IMR-90 (cell line): ENCODE measurements around the gene CEBPZ. TPM values are rescaled to one million over a fixed set of nuclear protein-coding genes. Genes with fewer than 3 reads are reported as not detected.
A peak's percentile ranks its signal among the peaks of the same experiment; 100 is the strongest.

Source experiments
- ATAC-seq: fragments of 200-7000 bp; cut with Tn5 transposase; 2 replicates; pipeline ENCODE4 v1.9.1; 2020; ENCODE audit warnings: low read depth, mild to moderate bottlenecking, moderate library complexity
- BruUV-seq: library from RNA; stranded (reverse); fragments of 400-500 nt; replicated peaks from 2 replicates; lab custom pipeline; 2021; lab: Mats Ljungman, UMichigan
- CTCF ChIA-PET: fragments of 300-600 bp; formaldehyde crosslinking; extraction: SDS; loops from one replicate; lab custom pipeline; 2021; ENCODE audit warnings: antibody characterized with exemption; lab: Yijun Ruan, JAX
- POLR2A ChIA-PET: fragments of 300-600 bp; sonication (Branson Sonifier 250); formaldehyde crosslinking; loops from one replicate; lab custom pipeline; 2022; ENCODE audit warnings: antibody characterized with exemption; ENCODE audit not compliant: unreplicated experiment; lab: Charles Lee
- DNase-seq: peaks from one replicate; pipeline ENCODE4 v3.0.0; 2013
- H2AFZ ChIP-seq: replicated peaks from 2 replicates; pipeline ENCODE3; 2013; ENCODE audit warnings: low read length, mild to moderate bottlenecking; ENCODE audit not compliant: poor library complexity
- H2AK5ac ChIP-seq: 2 replicates; pipeline ENCODE4 v1.6.1; 2013; ENCODE audit warnings: low read depth, low read length, inconsistent platforms
- H2AK9ac ChIP-seq: replicated peaks from 2 replicates; pipeline ENCODE3; 2013; ENCODE audit warnings: mild to moderate bottlenecking, low read depth, low read length, moderate library complexity; ENCODE audit not compliant: poor library complexity
- H2BK120ac ChIP-seq: 2 replicates; pipeline ENCODE4 v1.6.1; 2013; ENCODE audit warnings: low read depth, low read length, inconsistent platforms
- H2BK15ac ChIP-seq: 3 replicates; pipeline ENCODE4 v1.6.1; 2013; ENCODE audit warnings: low read depth, low read length, inconsistent platforms
- H2BK20ac ChIP-seq: 2 replicates; pipeline ENCODE4 v1.6.1; 2013; ENCODE audit warnings: low read depth, mild to moderate bottlenecking, inconsistent platforms, low read length, moderate library complexity
- H2BK5ac ChIP-seq: 2 replicates; pipeline ENCODE4 v1.6.1; 2013; ENCODE audit warnings: mild to moderate bottlenecking, low read depth, low read length, inconsistent platforms; ENCODE audit not compliant: poor library complexity, severe bottlenecking
- H3K14ac ChIP-seq: replicated peaks from 2 replicates; pipeline ENCODE4 v1.6.1; 2013; ENCODE audit warnings: low read depth, low read length, inconsistent platforms
- H3K18ac ChIP-seq: 2 replicates; pipeline ENCODE4 v1.6.1; 2013; ENCODE audit warnings: low read depth, low read length, control low read depth
- H3K23ac ChIP-seq: 2 replicates; pipeline ENCODE4 v1.6.1; 2013; ENCODE audit warnings: low read depth, low read length, inconsistent platforms
- H3K27ac ChIP-seq: 2 replicates; pipeline ENCODE4 v1.5.1; 2013; ENCODE audit warnings: mild to moderate bottlenecking, control low read depth, low read length; ENCODE audit not compliant: insufficient read depth
- H3K27me3 ChIP-seq: 2 replicates; pipeline ENCODE4 v1.6.1; 2013; ENCODE audit warnings: low read length; ENCODE audit not compliant: control insufficient read depth, insufficient read depth
- H3K36me3 ChIP-seq: 2 replicates; pipeline ENCODE4 v1.6.1; 2013; ENCODE audit warnings: low read length, mixed read lengths; ENCODE audit not compliant: control insufficient read depth, insufficient read depth
- H3K4ac ChIP-seq: 2 replicates; pipeline ENCODE4 v1.6.1; 2013; ENCODE audit warnings: low read depth, low read length, inconsistent platforms
- H3K4me1 ChIP-seq: 2 replicates; pipeline ENCODE4 v1.6.1; 2013; ENCODE audit warnings: low read length, mixed read lengths; ENCODE audit not compliant: control insufficient read depth, insufficient read depth
- H3K4me2 ChIP-seq: 2 replicates; pipeline ENCODE4 v1.6.1; 2013; ENCODE audit warnings: low read depth, mild to moderate bottlenecking, control low read depth, low read length, moderate library complexity
- H3K4me3 ChIP-seq: 2 replicates; pipeline ENCODE4 v1.5.1; 2013; ENCODE audit warnings: low read depth, mild to moderate bottlenecking, control low read depth, low read length, moderate library complexity; ENCODE audit not compliant: insufficient read depth
- H3K56ac ChIP-seq: 2 replicates; pipeline ENCODE4 v1.6.1; 2013; ENCODE audit warnings: low read length, inconsistent platforms; ENCODE audit not compliant: insufficient read depth; ENCODE audit errors: extremely low read depth
- H3K79me1 ChIP-seq, 2 experiments: 2 replicates each; pipeline ENCODE4 v1.6.1; 2013; ENCODE audit warnings: low read length in 2 of 2, inconsistent platforms in 1 of 2, low read depth in 1 of 2
- H3K9ac ChIP-seq: 2 replicates; pipeline ENCODE4 v1.6.1; 2013; ENCODE audit warnings: low read depth, low read length, control low read depth
- H3K9me1 ChIP-seq: 2 replicates; pipeline ENCODE4 v1.6.1; 2013; ENCODE audit warnings: low read length, inconsistent platforms; ENCODE audit not compliant: insufficient read depth
- H3K9me3 ChIP-seq: 2 replicates; pipeline ENCODE4 v1.6.1; 2013; ENCODE audit warnings: low read length; ENCODE audit not compliant: control insufficient read depth, insufficient read depth
- H4K20me1 ChIP-seq: 2 replicates; pipeline ENCODE4 v1.6.1; 2013; ENCODE audit warnings: low read length, inconsistent platforms; ENCODE audit not compliant: insufficient read depth
- H4K5ac ChIP-seq: 2 replicates; pipeline ENCODE4 v1.6.1; 2013; ENCODE audit warnings: mild to moderate bottlenecking, low read depth, low read length, control low read depth
- H4K8ac ChIP-seq, 2 experiments: 2 replicates each; pipeline ENCODE4 v1.6.1; 2013; ENCODE audit warnings: low read depth in 2 of 2, low read length in 2 of 2, control low read depth in 1 of 2, inconsistent platforms in 1 of 2
- H4K91ac ChIP-seq: 2 replicates; pipeline ENCODE4 v1.6.1; 2013; ENCODE audit warnings: low read depth, low read length, inconsistent platforms; ENCODE audit not compliant: insufficient read depth
- BHLHE40 ChIP-seq: fragments of 150-350 bp; IDR thresholded peaks from 2 replicates; pipeline ENCODE4 v1.6.1; 2016; ENCODE audit warnings: mild to moderate bottlenecking, low read depth, low read length
- CHD1 ChIP-seq: IDR thresholded peaks from 2 replicates; pipeline ENCODE4 v1.6.1; 2012; ENCODE audit warnings: low read depth, low read length, improper control_type of control experiment
- MAZ ChIP-seq: IDR thresholded peaks from 2 replicates; pipeline ENCODE4 v1.6.1; 2012; ENCODE audit warnings: low read depth, mild to moderate bottlenecking, low read length, improper control_type of control experiment, moderate library complexity, borderline replicate concordance
- RAD21 ChIP-seq: IDR thresholded peaks from 2 replicates; pipeline ENCODE4 v1.6.1; 2012; ENCODE audit warnings: low read length, improper control_type of control experiment
- WGBS, 2 experiments: methylation state at CpG; one replicate each; pipeline versions ENCODE4 v1.1.5 to v1.1.7; 2013; ENCODE audit warnings: missing lambda C conversion rate in 2 of 2; ENCODE audit not compliant: insufficient read length in 1 of 2; ENCODE audit errors: extremely low coverage in 2 of 2; 5-methylcytosine and 5-hydroxymethylcytosine counted together
- dilution Hi-C: fragments of 300-500 bp; cut with HindIII; formaldehyde crosslinking; loops from one replicate; pipeline ENCODE4 v1.14.3; 2018; ENCODE audit warnings: low sequenced_read_pairs; ENCODE audit not compliant: unreplicated experiment
- in situ Hi-C: fragments of 300-500 bp; cut with MboI; formaldehyde crosslinking; loops from 3 replicates; pipeline ENCODE4 v1.14.3; 2019; ENCODE audit warnings: low sequenced_read_pairs, inconsistent platforms, mixed read lengths
- intact Hi-C: fragments of 100-400 bp; cut with micrococcal nuclease; formaldehyde crosslinking; loops from 2 replicates; pipeline ENCODE4 v1.10.0; 2022
- polyA plus RNA-seq, 3 experiments: library from polyadenylated mRNA; depleted of rRNA; stranded (reverse); fragments of >200 nt; gene quantifications; 2 replicates each; pipeline ENCODE4 v1.2.3, GENCODE V29; 2012; ENCODE audit warnings: low replicate concordance in 1 of 3
- total RNA-seq: library from RNA; depleted of rRNA; stranded (reverse); fragments of >200 nt; gene quantifications from 2 replicates; pipeline ENCODE4 v1.2.3, GENCODE V29; 2012

The CEBPZ gene
- total and polyA plus RNA-seq, 2 of the 4 experiments (the other 2 are of a cell fraction) = 9.4 to 33.3 TPM

- TF ChIP-seq RAD21 (peak; percentile 73), CHD1 (no peak)
These were observed 63.0 kb downstream of the CEBPZ start (continued) for GRCh38 chr2:37168217-37168981.

GRCh38 chr2:37167636-37168180 lies 63.7 kb downstream of the CEBPZ start:
- H3K23ac ChIP-seq = no peak overlapping the region
- no peak overlapping the region; a peak in 1 of 4 replicates for H4K8ac ChIP-seq
- dilution Hi-C loops = no loop called here
- no TSS peak for BruUV-seq
- no peak overlapping the region for H2BK120ac ChIP-seq
- no peak overlapping the region for H2AFZ ChIP-seq
- TF ChIP-seq BHLHE40 (no peak), RAD21 (no peak), MAZ (no peak), CHD1 (no peak)
- no peak overlapping the region for H3K56ac ChIP-seq
- no peaks in the 10 kb centered on the region for H3K27me3 ChIP-seq
- 0 out of 2 replicates have a peak, but pooled peaks cover 1% of the 10 kb centered on the region for H3K9me3 ChIP-seq
- DNase-seq (no peak), ATAC-seq (peak; percentile 36; the same call in 1 of the 2 replicates)
- no peak overlapping the region for H3K18ac ChIP-seq
- intact Hi-C loops = loop anchor here (1.0 to 10.0 kb wide), 4 partner anchors 64 to 727 kb away; partner anchors contain the start of genes CEBPZ, NDUFAF7 and PRKD3
- H3K27ac ChIP-seq = no peak overlapping the region
- H4K5ac ChIP-seq = no peak overlapping the region
- H4K91ac ChIP-seq = no peak overlapping the region
- H2BK15ac ChIP-seq = no peak overlapping the region
- H2AK5ac ChIP-seq = no peak overlapping the region
- in situ Hi-C loops = loop anchor here (25.0 kb wide), 1 partner anchor 720 kb away; no protein-coding TSS in a partner anchor
- H3K4me2 ChIP-seq = no peak overlapping the region
- H3K9ac ChIP-seq = no peak overlapping the region
- no peak overlapping the region for H3K4ac ChIP-seq
- no peak overlapping the region for H2AK9ac ChIP-seq
- ChIA-PET POLR2A (no interaction called here), CTCF (interaction anchor here (0.6 to 1.4 kb wide), 2 partner anchors 8 to 710 kb away, joined by 3 to 7 read pairs; no protein-coding TSS in a partner anchor)
- no peak overlapping the region for H3K14ac ChIP-seq
- H3K79me1 ChIP-seq = no peaks in the 10 kb centered on the region
- H3K4me1 ChIP-seq = 0 out of 2 replicates have a peak, but pooled peaks cover 2% of the 10 kb centered on the region
- no peaks in the 10 kb centered on the region for H4K20me1 ChIP-seq
- WGBS, 2 experiments = no CpG with 5 or more reads among the region's 3 CpGs
- H2BK5ac ChIP-seq = no peak overlapping the region
- no peak overlapping the region for H2BK20ac ChIP-seq
- H3K4me3 ChIP-seq = no peak overlapping the region
- H3K9me1 ChIP-seq = no peaks in the 10 kb centered on the region
- H3K36me3 ChIP-seq = no peaks in the 10 kb centered on the region
